ENCODE measurements around the gene NSUN7.

NSUN7 gene

GRCh38 chr4:40782876-40783275, 33.1 kb downstream of the NSUN7 start:
- DNase-seq (ENCODE audit: low read depth) = no peak
- TF ChIP-seq CTCF (conservative IDR thresholded peaks at IDR 0.05; ENCODE audit: control insufficient read depth, insufficient read depth, low read depth, low read length) = no peak
- no peak overlapping the region for H3K4me3 ChIP-seq (ENCODE audit: control insufficient read depth, low read depth, low read length)

- DNase-seq (ENCODE audit: low read depth) = no peak
- no peak for TF ChIP-seq CTCF (conservative IDR thresholded peaks at IDR 0.05; ENCODE audit: control insufficient read depth, insufficient read depth, low read depth, low read length)
- no peak overlapping the region for H3K4me3 ChIP-seq (ENCODE audit: control insufficient read depth, low read depth, low read length)
Measured at GRCh38 chr4:40785727-40786126, 36.0 kb downstream of the NSUN7 start.

GRCh38 chr4:40788331-40788730, 38.6 kb downstream of the NSUN7 start:
- DNase-seq (ENCODE audit: low read depth) = no peak
- TF ChIP-seq CTCF (conservative IDR thresholded peaks at IDR 0.05; ENCODE audit: control insufficient read depth, insufficient read depth, low read depth, low read length) = no peak
- no peak overlapping the region for H3K4me3 ChIP-seq (ENCODE audit: control insufficient read depth, low read depth, low read length)

GRCh38 chr4:40789031-40789430, 39.3 kb downstream of the NSUN7 start:
- TF ChIP-seq CTCF (conservative IDR thresholded peaks at IDR 0.05; ENCODE audit: control insufficient read depth, insufficient read depth, low read depth, low read length) = no peak
- DNase-seq (ENCODE audit: low read depth) = no peak
- H3K4me3 ChIP-seq (ENCODE audit: control insufficient read depth, low read depth, low read length) = no peak overlapping the region

- TF ChIP-seq CTCF (conservative IDR thresholded peaks at IDR 0.05; ENCODE audit: control insufficient read depth, insufficient read depth, low read depth, low read length) = no peak
- H3K4me3 ChIP-seq (ENCODE audit: control insufficient read depth, low read depth, low read length) = no peak overlapping the region
- DNase-seq (ENCODE audit: low read depth) = no peak
Measured at GRCh38 chr4:40789771-40790170, 40.0 kb downstream of the NSUN7 start.

GRCh38 chr4:40800064-40800463, 50.3 kb downstream of the NSUN7 start:
- no peak for DNase-seq (ENCODE audit: low read depth)
- no peak for TF ChIP-seq CTCF (conservative IDR thresholded peaks at IDR 0.05; ENCODE audit: control insufficient read depth, insufficient read depth, low read depth, low read length)
- no peak overlapping the region for H3K4me3 ChIP-seq (ENCODE audit: control insufficient read depth, low read depth, low read length)

GRCh38 chr4:40804598-40804997, 54.8 kb downstream of the NSUN7 start:
- no peak for DNase-seq (ENCODE audit: low read depth)
- no peak for TF ChIP-seq CTCF (conservative IDR thresholded peaks at IDR 0.05; ENCODE audit: control insufficient read depth, insufficient read depth, low read depth, low read length)
- H3K4me3 ChIP-seq (ENCODE audit: control insufficient read depth, low read depth, low read length) = no peak overlapping the region
